Right lobe of liver (tissue), 4 donors: ENCODE results near the gene SLC14A1.

ENCODE experiments used
- POLR2A ChIP-seq: fragments of 450-650 bp; IDR thresholded peaks from one replicate; pipeline ENCODE4 v1.6.1; 2017; ENCODE audit warnings: antibody characterized with exemption, mild to moderate bottlenecking
- TF ChIP-seq, protein P1 (sequence below), 4 donors: fragments of 200-600 bp in 3 of 4; fragments of 450-650 bp in 1 of 4; IDR thresholded peaks; one replicate each; pipeline versions ENCODE4 v1.5.1 to v1.8.0; 2016 to 2022; ENCODE audit warnings: antibody characterized with exemption in 4 of 4, mild to moderate bottlenecking in 2 of 4
- donor health status: DM: no; HTN: no; CAD: no.
- donor health status: DM: no; HTN: no; CAD: no.
- donor health status: DM: no; HTN: yes; CAD: no.

DNA sequence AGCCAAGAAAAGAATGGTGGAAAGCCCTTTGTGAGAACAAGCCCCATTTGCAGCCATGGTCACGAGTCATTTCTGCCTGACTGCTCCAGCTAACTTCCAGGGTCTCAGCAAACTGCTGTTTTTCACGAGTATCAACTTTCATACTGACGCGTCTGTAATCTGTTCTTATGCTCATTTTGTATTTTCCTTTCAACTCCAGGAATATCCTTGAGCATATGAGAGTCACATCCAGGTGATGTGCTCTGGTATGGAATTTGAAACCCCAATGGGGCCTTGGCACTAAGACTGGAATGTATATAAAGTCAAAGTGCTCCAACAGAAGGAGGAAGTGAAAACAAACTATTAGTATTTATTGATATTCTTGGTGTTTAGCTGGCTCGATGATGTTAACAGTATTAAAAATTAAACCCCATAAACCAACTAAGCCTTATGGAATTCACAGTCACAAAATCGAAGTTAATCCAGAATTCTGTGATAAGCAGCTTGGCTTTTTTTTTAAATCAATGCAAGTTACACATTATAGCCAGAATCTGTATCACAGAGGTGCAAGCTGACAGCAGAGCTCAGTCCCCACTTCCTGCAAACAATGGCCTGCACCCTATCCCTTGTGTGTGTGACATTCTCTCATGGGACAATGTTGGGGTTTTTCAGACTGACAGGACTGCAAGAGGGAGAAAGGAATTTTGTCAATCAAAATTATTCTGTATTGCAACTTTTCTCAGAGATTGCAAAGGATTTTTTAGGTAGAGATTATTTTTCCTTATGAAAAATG, 26.1 kb downstream of the SLC14A1 start:
- TF ChIP-seq, protein P1, sequence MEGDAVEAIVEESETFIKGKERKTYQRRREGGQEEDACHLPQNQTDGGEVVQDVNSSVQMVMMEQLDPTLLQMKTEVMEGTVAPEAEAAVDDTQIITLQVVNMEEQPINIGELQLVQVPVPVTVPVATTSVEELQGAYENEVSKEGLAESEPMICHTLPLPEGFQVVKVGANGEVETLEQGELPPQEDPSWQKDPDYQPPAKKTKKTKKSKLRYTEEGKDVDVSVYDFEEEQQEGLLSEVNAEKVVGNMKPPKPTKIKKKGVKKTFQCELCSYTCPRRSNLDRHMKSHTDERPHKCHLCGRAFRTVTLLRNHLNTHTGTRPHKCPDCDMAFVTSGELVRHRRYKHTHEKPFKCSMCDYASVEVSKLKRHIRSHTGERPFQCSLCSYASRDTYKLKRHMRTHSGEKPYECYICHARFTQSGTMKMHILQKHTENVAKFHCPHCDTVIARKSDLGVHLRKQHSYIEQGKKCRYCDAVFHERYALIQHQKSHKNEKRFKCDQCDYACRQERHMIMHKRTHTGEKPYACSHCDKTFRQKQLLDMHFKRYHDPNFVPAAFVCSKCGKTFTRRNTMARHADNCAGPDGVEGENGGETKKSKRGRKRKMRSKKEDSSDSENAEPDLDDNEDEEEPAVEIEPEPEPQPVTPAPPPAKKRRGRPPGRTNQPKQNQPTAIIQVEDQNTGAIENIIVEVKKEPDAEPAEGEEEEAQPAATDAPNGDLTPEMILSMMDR (IDR thresholded peaks at IDR 0.05): no peak
- TF ChIP-seq POLR2A: no peak
